ENCODE results near the gene C2CD5.
"Not testable (repeated sequence)": the region's sequence is repeated elsewhere in the genome, so short reads cannot be mapped to it uniquely, and the experiment has no call there.

Gene C2CD5

DNA sequence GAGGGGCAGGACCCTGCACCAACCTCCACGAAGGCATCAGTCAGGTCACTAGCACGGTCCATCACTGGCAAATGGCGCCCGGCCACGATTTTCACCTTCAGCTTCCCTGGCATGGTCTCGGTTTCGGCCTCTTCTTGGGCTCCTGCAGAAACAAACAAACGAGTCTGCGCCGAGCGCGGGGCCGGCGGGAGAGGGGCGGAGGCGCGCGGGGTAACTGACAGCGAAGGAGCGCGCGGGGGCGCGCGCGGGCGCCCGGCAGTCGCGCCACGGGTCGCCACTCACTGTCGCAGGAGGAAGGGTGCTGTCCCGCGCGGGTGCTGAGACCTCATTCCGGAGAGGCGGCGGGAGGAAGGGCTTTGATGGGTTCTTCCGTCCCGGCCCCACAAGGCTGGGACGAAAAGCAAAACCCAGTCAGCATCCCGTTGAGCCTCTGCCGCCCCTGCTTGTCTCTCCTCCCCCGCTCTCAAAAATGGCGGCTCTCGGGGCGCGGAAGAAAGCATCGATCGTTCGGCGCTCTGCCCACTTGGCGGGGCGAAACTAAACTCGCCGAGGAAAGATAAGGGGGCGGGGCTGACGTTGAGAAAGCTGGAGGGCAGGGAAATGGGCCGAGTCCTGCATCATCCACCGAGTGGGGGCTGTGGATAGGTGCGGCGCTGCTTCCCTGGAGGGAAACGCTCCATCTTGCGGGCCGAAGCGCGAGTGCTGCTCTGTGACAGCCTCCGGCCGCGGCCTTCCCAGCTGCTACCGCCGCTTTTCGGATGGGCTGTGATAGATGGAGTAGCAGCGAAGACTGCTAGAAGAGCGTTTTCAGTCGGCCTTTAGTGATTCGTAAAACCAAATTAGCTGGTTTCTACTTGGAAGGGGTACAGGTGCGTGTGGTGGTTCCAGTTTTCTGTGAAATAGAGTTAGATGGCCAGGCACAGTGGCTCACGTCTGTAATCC lies at the start of gene C2CD5:
Gene C2CD5 (minus strand): TSS at position 505 of the 942 bp plus-strand sequence. CDS start 392 bp downstream, at position 113.
- DNase-seq (ENCODE audit: low read depth in 2 of 2) = peak; percentile 89 to 93

DNA sequence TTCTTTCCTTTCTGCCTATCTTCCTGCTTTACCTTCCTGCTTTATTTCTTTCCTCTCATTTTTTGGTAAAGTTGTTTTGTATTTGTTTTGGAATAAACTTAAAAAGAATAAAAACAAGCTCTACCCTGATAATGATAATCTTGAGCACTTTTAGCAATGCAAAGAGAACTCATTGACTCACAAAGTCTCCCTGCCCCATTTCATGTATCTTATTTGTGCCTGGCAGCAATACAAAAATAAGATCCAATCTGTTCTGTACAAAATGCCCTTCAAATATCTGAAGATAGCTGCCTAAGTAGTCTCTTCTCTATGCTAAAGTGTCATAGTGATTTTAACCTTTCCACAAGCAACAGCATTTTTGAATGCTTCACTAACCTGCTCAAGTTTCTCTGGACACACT lies 49.5 kb upstream of the C2CD5 start:
- no peak for DNase-seq (ENCODE audit: low read depth in 2 of 2)

- DNase-seq (ENCODE audit: low read depth in 2 of 2) = no peak
Measured at GRCh38 chr12:22588817-22589216, 44.5 kb upstream of the C2CD5 start.

- no peak for DNase-seq (ENCODE audit: low read depth in 2 of 2)
Measured at GRCh38 chr12:22578328-22578727, 34.0 kb upstream of the C2CD5 start.

DNA sequence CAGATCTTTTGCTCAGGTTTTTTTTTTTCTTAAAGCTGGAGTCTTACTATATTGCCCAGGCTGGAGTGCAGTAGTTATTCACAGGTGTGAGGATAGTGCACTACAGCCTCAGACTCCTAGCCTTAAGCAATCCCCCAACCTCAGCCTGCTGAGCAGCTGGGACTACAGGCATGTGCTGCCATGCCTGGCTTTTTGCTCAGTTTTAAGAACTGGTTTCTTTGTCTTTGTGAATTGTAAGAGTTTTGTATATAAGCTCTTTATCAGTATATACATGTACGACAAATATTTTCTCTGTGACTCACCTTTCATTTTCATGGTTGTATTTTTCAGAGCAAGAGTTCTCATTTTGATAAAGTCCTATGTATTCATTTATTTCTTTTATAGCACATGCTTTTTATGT lies 33.3 kb upstream of the C2CD5 start:
- no peak for DNase-seq (ENCODE audit: low read depth in 2 of 2)

GRCh38 chr12:22576473-22576872 lies 32.1 kb upstream of the C2CD5 start:
- DNase-seq (ENCODE audit: low read depth in 2 of 2) = no peak

DNA sequence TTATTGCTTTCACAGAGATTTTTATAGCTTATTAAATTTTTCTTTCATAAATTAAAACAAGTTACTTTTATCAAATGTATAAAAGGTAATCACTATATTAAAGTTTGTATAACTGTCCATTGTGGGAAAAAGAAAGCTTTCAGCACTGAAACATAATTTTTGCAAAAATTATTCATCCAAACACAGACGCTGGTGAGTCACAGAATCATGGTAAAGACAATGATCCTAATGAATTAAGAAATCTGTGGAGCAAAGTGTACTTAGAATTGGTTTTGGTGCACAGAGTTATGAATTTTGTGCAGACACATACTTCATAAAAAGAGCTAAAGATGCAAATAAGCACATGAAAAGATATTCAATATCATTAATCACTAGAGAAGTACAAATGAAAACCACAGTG lies 31.7 kb upstream of the C2CD5 start:
- DNase-seq (ENCODE audit: low read depth in 2 of 2) = no peak

GRCh38 chr12:22574921-22575320 lies 30.6 kb upstream of the C2CD5 start:
- DNase-seq (ENCODE audit: low read depth in 2 of 2) = no peak

DNA sequence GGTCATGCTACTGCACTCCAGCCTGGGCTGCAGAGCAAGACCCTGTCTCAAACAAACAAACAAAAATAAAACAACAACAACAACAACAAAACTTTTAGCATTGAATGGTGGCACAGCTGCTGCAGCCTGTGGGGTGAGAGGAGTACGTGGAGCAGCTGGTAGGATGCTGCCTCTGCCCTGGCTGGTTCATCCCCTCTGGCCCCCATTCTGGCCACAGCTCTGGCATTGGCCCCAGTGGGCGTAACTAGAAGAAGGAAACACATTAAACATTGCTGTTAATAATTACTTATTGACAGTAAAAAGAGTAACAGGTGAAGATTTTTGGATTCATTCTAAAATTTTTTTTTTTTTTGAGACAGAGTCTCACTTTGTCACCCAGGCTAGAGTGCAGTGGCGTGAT lies 28.8 kb upstream of the C2CD5 start:
- no peak for DNase-seq (ENCODE audit: low read depth in 2 of 2)

DNA sequence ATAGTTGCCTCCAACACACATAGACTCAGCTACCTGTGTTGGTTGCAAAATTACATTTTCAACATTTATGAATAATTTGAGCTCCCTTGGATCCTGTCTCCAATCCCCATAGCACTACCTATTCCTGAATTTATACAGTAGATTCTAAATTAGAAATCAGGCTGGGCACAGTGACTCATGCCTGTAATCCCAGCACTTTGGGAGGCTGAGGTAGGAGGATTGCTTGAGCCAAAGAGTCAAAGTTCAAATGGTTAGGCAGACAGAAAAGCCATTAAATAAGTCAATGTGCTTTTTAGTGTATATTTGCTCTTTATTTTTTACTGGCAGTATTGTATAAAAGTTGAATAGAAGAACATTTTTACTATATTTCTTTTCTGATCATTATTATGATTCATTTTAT lies 24.9 kb upstream of the C2CD5 start:
- no peak for DNase-seq (ENCODE audit: low read depth in 2 of 2)

DNA sequence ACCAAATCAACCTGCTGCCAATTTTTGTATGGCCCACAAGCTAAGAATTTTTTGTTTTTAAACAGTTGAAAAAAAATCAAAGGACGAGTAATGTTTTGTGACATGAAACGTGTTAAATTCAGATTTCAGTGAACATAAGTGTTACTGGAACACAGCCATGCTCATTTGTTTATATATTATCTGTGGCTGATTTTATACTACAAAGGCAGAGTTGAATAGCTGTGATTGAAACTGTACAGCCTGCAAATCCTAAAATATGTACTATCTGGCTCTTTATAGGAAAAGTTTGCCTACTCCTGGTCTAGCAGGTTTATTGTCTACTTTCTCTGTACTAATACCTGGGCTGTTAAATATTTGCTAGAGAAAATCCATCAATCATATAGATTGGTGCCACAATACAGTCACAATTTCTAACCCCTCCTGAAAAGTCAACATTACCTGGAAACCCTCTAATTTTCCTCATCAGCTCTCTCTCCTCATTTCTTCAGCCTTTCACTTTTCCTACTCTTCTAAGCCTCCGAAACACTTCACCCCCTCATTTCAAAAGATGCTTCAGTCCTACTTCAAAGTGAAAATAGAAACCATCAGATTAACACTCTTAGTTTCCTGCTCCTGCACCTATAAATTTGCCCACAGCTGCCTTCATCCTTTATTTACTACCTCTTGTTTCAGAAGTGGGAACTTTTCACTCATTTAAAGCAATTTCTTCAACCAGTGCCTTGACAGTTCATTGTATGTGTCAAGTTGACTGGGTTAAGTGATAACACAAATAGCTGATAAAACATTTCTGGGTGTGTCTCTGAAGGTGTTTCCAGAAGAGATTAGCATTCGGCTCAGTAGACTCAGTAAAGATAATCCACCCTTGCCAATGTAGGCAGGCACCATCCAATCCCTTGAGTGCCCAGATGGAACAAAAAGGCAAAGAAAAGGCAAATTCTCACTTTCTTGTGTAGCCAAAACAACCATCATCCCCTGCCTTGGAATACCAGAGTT lies 18.0 kb upstream of the C2CD5 start:
- DNase-seq (ENCODE audit: low read depth in 2 of 2) = no peak

DNA sequence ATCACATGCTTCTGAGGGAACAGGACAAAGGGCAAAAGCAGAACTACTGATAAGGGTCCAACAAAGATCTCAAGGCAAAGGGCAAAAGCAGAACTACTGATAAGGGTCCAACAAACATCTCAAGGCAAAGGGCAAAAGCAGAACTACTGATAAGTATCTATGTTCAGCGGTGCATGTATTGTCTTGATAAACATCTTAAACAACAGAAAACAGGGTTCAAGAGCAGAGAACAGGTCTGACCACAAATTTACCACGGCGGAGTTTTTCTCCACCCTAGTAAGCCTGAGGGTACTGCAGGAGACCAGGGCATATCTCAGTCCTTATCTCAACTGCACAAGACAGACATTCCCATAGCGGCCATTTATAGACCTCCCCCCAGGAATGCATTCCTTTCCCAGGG lies 10.4 kb upstream of the C2CD5 start:
- DNase-seq (ENCODE audit: low read depth in 2 of 2) = not testable (repeated sequence)

DNA sequence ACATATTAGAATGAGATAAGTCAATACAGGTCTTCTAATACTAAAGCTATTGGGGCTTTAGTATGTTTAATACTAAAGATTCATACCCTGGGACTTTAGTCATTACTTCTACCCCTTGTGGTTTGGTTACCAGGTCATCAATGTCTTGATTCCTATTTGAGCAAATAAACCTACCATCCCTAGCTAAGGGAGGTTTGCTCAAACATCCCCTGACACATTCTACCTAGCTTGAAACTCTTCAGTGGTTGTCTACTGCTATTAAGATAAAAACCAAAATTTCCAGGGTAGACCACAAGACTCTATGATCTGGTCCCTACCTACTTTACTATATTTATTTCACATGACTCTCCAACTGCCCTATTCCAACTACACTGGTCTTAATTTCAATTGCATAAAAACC lies 7.3 kb upstream of the C2CD5 start:
- DNase-seq (ENCODE audit: low read depth in 2 of 2) = no peak

- DNase-seq (ENCODE audit: low read depth in 2 of 2) = no peak
Measured at GRCh38 chr12:22545255-22545654, 913 bp upstream of the C2CD5 start.

DNA sequence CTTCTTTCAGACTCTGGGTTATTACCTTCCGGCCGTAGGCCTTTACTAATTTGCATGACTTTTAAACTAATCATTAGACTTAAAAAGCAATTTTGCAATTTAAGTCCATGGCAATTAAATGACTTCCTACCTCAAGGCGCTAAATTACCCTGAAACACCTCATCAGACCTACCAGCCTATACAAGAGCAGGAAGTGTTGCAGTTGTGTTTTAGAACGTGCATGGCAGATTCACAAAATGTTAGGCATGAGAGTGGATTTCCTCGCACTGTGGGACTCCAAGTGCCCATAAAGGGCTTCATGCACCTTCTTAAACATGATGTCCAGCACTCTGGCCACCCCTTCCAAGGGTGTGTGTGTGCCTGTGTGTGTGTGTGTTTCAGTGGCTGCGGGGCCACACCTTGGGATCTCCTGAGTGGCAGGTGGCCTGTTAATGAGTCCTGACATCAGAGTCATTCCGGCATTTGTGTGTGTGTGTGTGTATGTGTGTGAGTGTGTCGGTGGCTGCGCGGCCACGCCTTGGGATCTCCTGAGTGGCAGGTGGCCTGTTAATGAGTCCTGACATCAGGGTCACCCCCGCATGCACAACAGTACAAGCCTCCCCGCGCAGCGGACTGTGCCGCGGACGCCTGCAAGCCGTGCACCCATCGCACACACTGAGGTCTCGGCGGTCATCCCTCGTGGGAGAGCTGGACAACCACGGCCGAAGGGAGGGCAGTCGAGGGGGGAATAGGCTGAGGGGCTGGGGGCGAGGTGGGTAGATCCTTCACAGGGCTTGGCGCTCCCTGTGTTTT lies 900 bp downstream of the C2CD5 start:
- DNase-seq (ENCODE audit: low read depth in 2 of 2) = peak in 1 of 2 donors; percentile 4

DNA sequence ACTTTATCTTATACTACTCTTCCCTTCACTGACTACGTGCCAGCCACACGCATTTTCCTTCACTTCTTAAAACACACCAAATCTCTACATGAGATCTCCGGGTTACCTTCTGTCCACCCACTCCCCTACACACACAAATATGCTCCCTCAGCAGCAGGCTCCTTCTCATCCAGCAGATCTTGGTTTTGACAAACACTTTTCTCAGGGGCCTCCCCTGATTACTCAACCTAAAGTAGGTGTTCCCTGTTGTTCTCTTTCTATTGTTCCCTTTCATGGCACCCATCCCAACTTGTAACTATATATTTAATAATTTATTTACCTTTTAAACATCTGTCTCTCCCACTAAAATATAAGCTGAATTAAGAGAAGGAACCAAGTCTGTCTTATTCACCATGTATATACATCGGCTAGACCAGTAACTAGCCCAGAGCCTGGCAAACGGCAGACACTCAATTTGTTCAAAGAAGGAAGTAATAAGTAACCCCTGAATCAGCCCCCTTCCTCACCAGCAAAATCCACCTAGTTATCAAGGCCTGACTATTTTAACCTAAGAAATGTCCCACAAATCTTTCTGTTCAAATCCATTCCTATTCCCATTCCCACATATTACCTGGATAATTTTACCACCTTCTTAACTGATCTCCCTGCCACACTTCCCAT lies 2.7 kb downstream of the C2CD5 start:
- DNase-seq (ENCODE audit: low read depth in 2 of 2) = no peak

GRCh38 chr12:22539055-22539454 lies 5.3 kb downstream of the C2CD5 start:
- DNase-seq (ENCODE audit: low read depth in 2 of 2) = no peak

DNA sequence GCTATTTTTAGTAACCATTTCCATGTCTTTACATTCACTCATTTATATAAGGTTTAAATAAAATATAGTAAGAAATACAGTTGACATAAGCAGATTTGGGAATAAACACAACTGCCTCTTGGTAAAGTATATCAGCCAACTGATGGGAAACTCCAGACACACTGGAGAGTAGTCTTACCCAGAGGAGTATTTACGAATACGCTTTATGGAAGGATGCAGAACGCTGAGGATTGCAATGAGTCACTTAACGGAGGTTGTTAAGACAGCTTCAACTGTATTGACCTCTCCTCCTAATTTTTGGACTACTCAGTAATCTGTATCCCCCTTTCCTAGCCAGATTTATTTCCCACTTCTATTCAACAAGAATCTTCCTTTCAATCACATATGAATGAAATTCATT lies 6.0 kb downstream of the C2CD5 start:
- no peak for DNase-seq (ENCODE audit: low read depth in 2 of 2)

DNA sequence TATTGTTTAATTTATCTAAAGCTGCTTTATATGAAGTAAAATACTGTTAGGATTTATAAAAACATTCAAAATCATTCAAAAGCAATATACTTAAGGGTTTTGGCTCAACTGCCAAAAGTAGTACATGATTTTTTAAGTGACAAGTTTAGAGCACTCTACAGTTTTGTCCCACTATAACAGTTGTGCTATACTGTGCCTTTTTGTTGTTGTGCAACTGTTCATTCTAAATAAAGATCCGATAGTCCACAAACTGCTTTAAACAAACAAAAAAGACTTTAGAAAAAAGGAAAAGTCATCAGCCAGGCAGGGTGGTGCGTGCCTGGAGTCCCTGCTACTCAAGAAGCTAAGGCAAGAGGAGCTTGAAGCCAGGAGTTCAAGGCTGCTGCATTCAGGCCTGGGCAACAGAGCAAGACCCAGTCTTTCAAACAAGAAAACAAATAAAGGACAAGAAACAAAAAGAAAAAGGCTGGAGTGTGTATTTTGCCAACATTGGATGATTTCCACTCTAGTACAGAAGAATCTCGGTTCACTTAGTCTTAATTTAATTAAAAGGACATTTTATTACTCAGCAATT lies 7.3 kb downstream of the C2CD5 start:
- DNase-seq (ENCODE audit: low read depth in 2 of 2) = no peak

DNA sequence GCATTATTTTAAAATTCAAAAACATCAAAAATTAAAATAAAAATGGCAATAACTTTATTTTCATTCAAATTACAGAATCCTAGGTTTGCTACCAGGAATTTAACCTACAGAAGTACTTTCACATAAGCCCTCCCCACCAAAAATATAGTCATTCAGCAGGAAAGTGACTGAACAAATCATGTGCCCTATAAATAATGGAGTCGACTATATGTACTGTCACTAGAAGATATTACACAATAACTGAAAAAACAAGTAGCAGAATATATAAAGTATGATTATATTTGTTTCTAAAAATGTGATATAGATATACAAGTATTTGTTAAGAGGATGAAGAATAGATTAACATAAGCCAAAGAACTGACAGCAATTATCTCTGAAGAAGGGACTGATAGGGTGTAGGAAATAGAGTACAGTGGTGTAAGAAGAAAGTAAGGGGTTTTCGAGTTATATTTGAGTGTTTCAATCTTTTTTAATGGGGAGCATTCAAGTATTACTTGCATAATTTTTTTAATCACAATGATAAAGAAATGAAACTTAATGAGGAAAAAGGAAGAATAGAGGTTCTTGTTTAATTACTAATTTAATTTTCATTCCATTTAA lies 7.9 kb downstream of the C2CD5 start:
- DNase-seq (ENCODE audit: low read depth in 2 of 2) = no peak
